Measurements from ENCODE around the gene ARF1. TPM values are rescaled to one million over a fixed set of nuclear protein-coding genes. Genes with fewer than 3 reads are reported as not detected.
A peak's percentile ranks its signal among the peaks of the same experiment; 100 is the strongest.

ARF1 gene
- total RNA-seq, 2 experiments from 2014 or later = 163 to 322 TPM

GRCh38 chr1:228131766-228132165, 49.3 kb downstream of the ARF1 start:
- intact Hi-C loops (cut with micrococcal nuclease; ENCODE audit: unreplicated experiment) = loop anchor here (1.0 to 10.0 kb wide), 5 partner anchors 35 to 384 kb away; partner anchors contain the start of gene TRIM11
- BruUV-seq (replicated peaks) = no TSS peak
- Histone ChIP-seq H3K27ac (ENCODE audit: low read depth, low read length, poor library complexity, severe bottlenecking) (no peak overlapping the region), H3K4me1 (ENCODE audit: insufficient read depth, low read length, poor library complexity, severe bottlenecking) (peaks cover 12% of the 10 kb centered on the region), H3K9me3 (ENCODE audit: low read length) (no peaks in the 10 kb centered on the region), H3K4me2 (ENCODE audit: low read length) (no peak overlapping the region), H2AFZ (ENCODE audit: low read length) (no peak overlapping the region), H3K4me3 (ENCODE audit: low read depth, low read length, poor library complexity, severe bottlenecking) (no peak overlapping the region), H4K20me1 (ENCODE audit: insufficient read depth, low read length) (no peaks in the 10 kb centered on the region), H3K9me2 (ENCODE audit: insufficient read depth, low read length) (no peaks in the 10 kb centered on the region), H3K36me3 (ENCODE audit: insufficient read depth, low read length) (no peaks in the 10 kb centered on the region), H3K79me2 (ENCODE audit: insufficient read depth, low read depth, low read length) (no peaks in the 10 kb centered on the region)
- no peak for DNase-seq (ENCODE audit: low spot score)
- ChIA-PET CTCF (ENCODE audit: unreplicated experiment) (interaction anchor here (2.1 kb wide), 1 partner anchor 35 kb away, joined by 8 read pairs; no protein-coding TSS in a partner anchor), POLR2A (interaction anchor here (1.1 to 2.3 kb wide), 2 partner anchors 22 to 35 kb away, joined by 3 to 7 read pairs; partner anchors contain the start of gene MRPL55)
- TF ChIP-seq EZH2phosphoT487 (IDR thresholded peaks at IDR 0.05; ENCODE audit: borderline replicate concordance, low read depth, low read length) = no peak
- TF ChIP-seq, protein P1, sequence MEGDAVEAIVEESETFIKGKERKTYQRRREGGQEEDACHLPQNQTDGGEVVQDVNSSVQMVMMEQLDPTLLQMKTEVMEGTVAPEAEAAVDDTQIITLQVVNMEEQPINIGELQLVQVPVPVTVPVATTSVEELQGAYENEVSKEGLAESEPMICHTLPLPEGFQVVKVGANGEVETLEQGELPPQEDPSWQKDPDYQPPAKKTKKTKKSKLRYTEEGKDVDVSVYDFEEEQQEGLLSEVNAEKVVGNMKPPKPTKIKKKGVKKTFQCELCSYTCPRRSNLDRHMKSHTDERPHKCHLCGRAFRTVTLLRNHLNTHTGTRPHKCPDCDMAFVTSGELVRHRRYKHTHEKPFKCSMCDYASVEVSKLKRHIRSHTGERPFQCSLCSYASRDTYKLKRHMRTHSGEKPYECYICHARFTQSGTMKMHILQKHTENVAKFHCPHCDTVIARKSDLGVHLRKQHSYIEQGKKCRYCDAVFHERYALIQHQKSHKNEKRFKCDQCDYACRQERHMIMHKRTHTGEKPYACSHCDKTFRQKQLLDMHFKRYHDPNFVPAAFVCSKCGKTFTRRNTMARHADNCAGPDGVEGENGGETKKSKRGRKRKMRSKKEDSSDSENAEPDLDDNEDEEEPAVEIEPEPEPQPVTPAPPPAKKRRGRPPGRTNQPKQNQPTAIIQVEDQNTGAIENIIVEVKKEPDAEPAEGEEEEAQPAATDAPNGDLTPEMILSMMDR (conservative IDR thresholded peaks at IDR 0.05; ENCODE audit: low read length) = no peak

DNA sequence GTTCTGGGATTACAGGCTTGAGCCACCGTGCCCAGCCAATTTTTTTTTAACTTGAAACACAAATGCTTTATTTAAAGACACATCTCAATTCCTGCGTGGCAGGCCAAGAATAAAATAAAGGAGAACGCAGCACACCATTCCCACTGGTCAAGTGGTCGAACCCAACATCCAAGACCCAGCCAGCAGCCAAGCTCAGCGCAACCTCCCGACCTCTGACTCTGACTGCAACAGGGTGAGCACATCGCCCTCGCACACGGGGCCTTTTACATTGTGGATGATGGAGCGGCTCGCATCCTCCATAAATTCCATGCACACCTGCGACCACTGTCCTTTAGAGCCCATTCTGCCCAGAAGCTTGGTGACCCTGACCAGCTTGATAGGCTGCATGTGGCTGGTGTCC, 52.1 kb downstream of the ARF1 start:
- CTCF ChIA-PET (ENCODE audit: unreplicated experiment) = no interaction called here
- no peaks in the 10 kb centered on the region for H3K36me3 ChIP-seq (ENCODE audit: insufficient read depth, low read length)
- H3K4me2 ChIP-seq (ENCODE audit: low read length) = no peak overlapping the region
- no peaks in the 10 kb centered on the region for H3K79me2 ChIP-seq (ENCODE audit: insufficient read depth, low read depth, low read length)
- no peak overlapping the region for H2AFZ ChIP-seq (ENCODE audit: low read length)
- POLR2A ChIA-PET = interaction anchor here (0.6 to 1.5 kb wide), 3 partner anchors 9 to 105 kb away, joined by 3 to 5 read pairs (median 4); no protein-coding TSS in a partner anchor
- peaks cover 40% of the 10 kb centered on the region for H3K4me1 ChIP-seq (ENCODE audit: insufficient read depth, low read length, poor library complexity, severe bottlenecking)
- H3K9me3 ChIP-seq (ENCODE audit: low read length) = no peaks in the 10 kb centered on the region
- no peak overlapping the region for H3K4me3 ChIP-seq (ENCODE audit: low read depth, low read length, poor library complexity, severe bottlenecking)
- DNase-seq (ENCODE audit: low spot score) = no peak
- no peaks in the 10 kb centered on the region for H4K20me1 ChIP-seq (ENCODE audit: insufficient read depth, low read length)
- intact Hi-C loops (cut with micrococcal nuclease; ENCODE audit: unreplicated experiment) = loop anchor here (10.0 kb wide), 2 partner anchors 140 to 270 kb away; partner anchors contain the start of gene TRIM11
- no peaks in the 10 kb centered on the region for H3K9me2 ChIP-seq (ENCODE audit: insufficient read depth, low read length)
- TF ChIP-seq, protein P1 (conservative IDR thresholded peaks at IDR 0.05; ENCODE audit: low read length) = no peak
- TF ChIP-seq EZH2phosphoT487 (IDR thresholded peaks at IDR 0.05; ENCODE audit: borderline replicate concordance, low read depth, low read length) = no peak
- BruUV-seq (replicated peaks) = no TSS peak
- no peak overlapping the region for H3K27ac ChIP-seq (ENCODE audit: low read depth, low read length, poor library complexity, severe bottlenecking)

DNA sequence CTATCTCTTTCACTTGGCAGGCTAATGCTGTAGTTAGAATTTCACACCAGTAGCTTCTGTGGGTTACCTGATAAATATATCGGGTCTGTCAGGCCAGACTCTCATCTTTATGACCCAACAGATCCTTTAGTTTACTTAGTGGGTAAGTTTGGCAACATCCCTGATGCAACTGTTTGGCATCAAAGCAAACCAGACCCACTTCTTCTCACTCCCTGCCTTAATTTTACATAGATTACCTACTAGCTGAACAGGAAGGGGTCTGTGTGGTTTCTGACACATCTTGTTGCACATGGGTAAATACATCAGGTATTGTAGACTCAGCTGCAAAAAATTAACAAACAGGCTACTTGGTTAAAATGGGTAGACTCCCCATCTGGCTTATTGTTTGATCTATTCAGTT, 54.4 kb downstream of the ARF1 start:
- POLR2A ChIA-PET = interaction anchor here (0.8 to 2.3 kb wide), 4 partner anchors 15 to 328 kb away, joined by 3 to 19 read pairs (median 4); partner anchors contain the start of gene IBA57
- peak; percentile 45 for DNase-seq (ENCODE audit: low spot score)
- intact Hi-C loops (cut with micrococcal nuclease; ENCODE audit: unreplicated experiment) = loop anchor here (10.0 kb wide), 2 partner anchors 138 to 268 kb away; partner anchors contain the start of gene TRIM11
- peak overlapping the region; percentile 79 for H3K27ac ChIP-seq (ENCODE audit: low read depth, low read length, poor library complexity, severe bottlenecking)
- CTCF ChIA-PET (ENCODE audit: unreplicated experiment) = no interaction called here
- H3K9me2 ChIP-seq (ENCODE audit: insufficient read depth, low read length) = no peaks in the 10 kb centered on the region
- H4K20me1 ChIP-seq (ENCODE audit: insufficient read depth, low read length) = no peaks in the 10 kb centered on the region
- peaks cover 17% of the 10 kb centered on the region for H3K79me2 ChIP-seq (ENCODE audit: insufficient read depth, low read depth, low read length)
- TF ChIP-seq, protein P1 (conservative IDR thresholded peaks at IDR 0.05; ENCODE audit: low read length) = no peak
- TF ChIP-seq EZH2phosphoT487 (IDR thresholded peaks at IDR 0.05; ENCODE audit: borderline replicate concordance, low read depth, low read length) = no peak
- peaks cover 5% of the 10 kb centered on the region; the same call in 1 of the 2 replicates for H3K36me3 ChIP-seq (ENCODE audit: insufficient read depth, low read length)
- peak overlapping the region; percentile 84; the same call in 1 of the 2 replicates for H2AFZ ChIP-seq (ENCODE audit: low read length)
- no peak overlapping the region for H3K4me3 ChIP-seq (ENCODE audit: low read depth, low read length, poor library complexity, severe bottlenecking)
- peak overlapping the region; percentile 52 for H3K4me2 ChIP-seq (ENCODE audit: low read length)
- H3K4me1 ChIP-seq (ENCODE audit: insufficient read depth, low read length, poor library complexity, severe bottlenecking) = peaks cover 47% of the 10 kb centered on the region
- BruUV-seq (replicated peaks) = no TSS peak
- no peaks in the 10 kb centered on the region for H3K9me3 ChIP-seq (ENCODE audit: low read length)

Data from OCI-LY7 (cell line).